ENCODE results near the gene SPANXN1.
"Not testable (repeated sequence)": the region's sequence is repeated elsewhere in the genome, so short reads cannot be mapped to it uniquely, and the experiment has no call there.

SPANXN1 gene, protein sequence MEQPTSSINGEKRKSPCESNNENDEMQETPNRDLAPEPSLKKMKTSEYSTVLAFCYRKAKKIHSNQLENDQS

DNA sequence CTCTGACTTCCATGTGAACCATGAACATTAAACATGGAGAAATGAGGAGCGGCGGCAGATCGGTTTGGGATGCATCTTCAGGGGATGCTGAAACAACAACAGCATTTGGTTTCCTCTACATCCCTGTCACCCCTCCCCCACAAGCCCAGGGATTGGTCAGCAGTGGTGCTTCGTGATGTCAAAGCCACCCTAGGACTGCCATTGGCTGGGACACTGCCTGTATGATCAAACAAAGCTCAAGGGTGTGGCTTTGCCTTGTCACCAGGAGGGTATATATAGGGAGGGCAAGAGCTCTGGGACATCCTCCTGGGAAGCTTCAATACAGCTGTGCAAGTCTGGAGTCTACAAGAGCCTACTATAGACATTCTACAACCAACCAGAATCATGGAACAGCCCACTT, at the start of gene SPANXN1:
TSS of gene SPANXN1 (plus strand) at position 301 of the 400 bp plus-strand sequence. CDS start at position 385, 84 bp downstream.
- DNase-seq: not testable (repeated sequence)

- DNase-seq: no peak
Observed at GRCh38 chrX:145199078-145199477, 48.2 kb upstream of the SPANXN1 start.

DNA sequence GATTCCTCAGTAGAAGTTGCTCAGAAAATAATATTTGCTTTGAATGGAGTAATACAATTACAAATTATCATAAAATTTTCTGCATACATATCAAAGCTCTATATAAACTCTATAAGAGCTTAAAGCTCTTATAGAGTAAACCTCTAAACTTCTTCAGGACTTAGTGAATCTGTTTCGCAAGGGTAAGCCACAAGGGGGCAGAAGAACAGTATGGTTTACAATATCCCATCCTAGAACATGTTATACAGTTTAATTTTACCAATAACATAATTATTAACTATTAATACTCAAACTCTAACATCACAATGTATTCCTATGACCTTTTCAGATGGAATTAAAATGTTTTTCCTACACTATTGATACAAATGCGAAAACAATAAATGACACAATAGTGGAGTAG, 33.8 kb upstream of the SPANXN1 start:
- no peak for DNase-seq

GRCh38 chrX:145292218-145292617, 44.9 kb downstream of the SPANXN1 start:
- DNase-seq: no peak

All from stimulated activated CD4-positive, alpha-beta T cell treated with anti-CD3 and anti-CD28 coated beads, Interleukin-4, amount 100 ng/mL, for 1 hour (primary cell).